Fibroblast of mammary gland (primary cell): Measurements from ENCODE around the gene ALG8.
"Not testable (repeated sequence)": the region's sequence is repeated elsewhere in the genome, so short reads cannot be mapped to it uniquely, and the experiment has no call there.

Experiments
- DNase-seq: peaks from one replicate; pipeline ENCODE4 v3.0.0-alpha.2; 2010; ENCODE audit warnings: low read depth
- H3K4me3 ChIP-seq: 2 replicates; pipeline ENCODE4 v1.5.1; 2011; ENCODE audit warnings: low read depth, mild to moderate bottlenecking, low read length, moderate library complexity; ENCODE audit not compliant: control insufficient read depth
- TF ChIP-seq, protein P1 (sequence below): conservative IDR thresholded peaks from 2 replicates; pipeline ENCODE4 v1.5.1; 2011; ENCODE audit warnings: low read depth, low read length, inconsistent platforms; ENCODE audit not compliant: control insufficient read depth, insufficient read depth

ALG8 gene

GRCh38 chr11:78061921-78062311 lies 77.5 kb downstream of the ALG8 start:
- TF ChIP-seq, protein P1, sequence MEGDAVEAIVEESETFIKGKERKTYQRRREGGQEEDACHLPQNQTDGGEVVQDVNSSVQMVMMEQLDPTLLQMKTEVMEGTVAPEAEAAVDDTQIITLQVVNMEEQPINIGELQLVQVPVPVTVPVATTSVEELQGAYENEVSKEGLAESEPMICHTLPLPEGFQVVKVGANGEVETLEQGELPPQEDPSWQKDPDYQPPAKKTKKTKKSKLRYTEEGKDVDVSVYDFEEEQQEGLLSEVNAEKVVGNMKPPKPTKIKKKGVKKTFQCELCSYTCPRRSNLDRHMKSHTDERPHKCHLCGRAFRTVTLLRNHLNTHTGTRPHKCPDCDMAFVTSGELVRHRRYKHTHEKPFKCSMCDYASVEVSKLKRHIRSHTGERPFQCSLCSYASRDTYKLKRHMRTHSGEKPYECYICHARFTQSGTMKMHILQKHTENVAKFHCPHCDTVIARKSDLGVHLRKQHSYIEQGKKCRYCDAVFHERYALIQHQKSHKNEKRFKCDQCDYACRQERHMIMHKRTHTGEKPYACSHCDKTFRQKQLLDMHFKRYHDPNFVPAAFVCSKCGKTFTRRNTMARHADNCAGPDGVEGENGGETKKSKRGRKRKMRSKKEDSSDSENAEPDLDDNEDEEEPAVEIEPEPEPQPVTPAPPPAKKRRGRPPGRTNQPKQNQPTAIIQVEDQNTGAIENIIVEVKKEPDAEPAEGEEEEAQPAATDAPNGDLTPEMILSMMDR, result no peak
- H3K4me3 ChIP-seq, result no peak overlapping the region
- DNase-seq, result no peak

DNA sequence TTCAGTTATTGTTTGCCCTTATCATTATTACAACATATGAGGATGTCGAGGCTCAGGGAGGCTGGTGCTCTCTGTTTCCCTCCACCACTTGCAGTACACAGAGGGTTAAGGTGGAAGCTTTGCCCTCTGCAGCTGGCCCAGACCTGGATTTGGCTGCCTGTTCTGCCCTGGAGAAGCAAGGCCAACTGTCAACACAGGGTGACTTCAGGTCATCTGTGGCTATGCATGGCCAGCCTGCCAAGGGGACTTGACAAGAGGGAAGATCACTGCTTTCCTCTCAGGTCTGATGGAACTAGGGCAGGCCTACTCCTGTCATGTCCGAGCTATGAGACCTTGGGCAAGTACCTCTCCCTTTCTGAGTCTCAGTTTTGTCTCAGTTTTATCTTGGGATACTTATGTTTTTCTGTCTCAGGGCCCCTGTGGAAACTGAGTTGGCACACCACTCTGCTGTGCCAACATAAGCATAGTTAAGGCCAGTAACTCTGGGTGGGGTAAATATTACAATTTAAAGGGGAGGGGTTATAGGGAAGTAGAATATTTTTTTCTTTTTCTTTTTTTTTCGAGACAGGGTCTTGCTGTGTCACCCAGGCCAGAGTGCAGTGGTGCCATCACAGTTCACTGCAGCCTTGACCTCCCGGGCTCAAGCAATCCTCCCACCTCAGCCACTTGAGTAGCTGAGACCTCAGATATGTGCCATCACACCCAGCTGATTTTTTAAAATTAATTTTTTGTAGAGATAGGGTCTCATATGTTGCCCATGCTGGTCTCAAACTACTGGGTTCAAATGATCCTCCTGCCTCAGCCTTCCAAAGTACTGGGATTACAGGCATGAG lies 78.1 kb downstream of the ALG8 start:
- H3K4me3 ChIP-seq, result no peak overlapping the region
- DNase-seq, result no peak
- TF ChIP-seq, protein P1, result no peak

DNA sequence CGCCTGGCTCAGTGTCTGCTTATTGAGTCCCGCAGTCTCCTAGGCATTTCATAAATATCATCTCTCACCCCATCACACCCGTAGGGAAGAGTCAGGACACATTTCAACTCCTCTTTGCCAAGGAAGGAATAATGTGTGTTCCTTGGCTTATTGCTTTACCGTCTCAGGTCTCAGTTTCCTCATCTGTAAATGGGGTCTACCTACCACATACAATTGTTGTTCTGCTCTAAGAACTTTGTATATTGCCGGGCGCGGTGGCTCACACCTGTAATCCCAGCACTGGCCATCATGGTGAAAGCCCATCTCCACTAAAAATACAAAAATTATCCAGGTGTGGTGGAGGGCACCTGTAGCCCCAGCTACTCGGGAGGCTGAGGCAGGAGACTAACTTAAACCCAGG lies 78.9 kb downstream of the ALG8 start:
- no peak for DNase-seq
- TF ChIP-seq, protein P1, result no peak
- no peak overlapping the region for H3K4me3 ChIP-seq

DNA sequence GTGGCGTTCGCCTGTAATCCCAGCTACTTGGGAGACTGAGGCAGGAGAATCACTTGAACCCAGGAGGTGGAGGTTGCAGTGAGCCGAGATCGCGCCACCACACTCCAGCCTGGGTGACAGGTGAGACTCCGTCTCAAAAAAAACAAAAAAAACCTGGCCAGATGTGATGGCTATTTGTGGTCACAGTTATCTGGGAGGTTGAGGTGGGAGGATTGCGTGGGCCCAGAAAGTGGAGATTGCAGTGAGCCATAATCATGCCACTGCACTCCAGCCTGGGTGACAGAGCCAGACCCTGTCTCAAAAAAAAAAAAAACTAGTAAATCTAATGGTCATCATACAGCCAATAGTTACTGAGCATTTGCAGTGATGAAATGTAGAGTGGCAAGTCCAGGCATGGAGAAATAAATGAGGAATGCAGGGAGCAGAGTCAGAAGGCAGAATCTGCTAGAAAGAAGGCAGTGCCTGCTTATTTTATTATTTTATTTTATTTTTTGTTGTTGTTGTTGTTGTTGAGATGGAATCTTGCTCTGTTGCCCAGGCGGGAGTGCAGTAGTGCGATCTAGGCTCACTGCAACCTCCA lies 79.6 kb downstream of the ALG8 start:
- H3K4me3 ChIP-seq, DNase-seq: not testable (repeated sequence)

GRCh38 chr11:78057462-78058055 lies 81.9 kb downstream of the ALG8 start:
- no peak for DNase-seq
- TF ChIP-seq, protein P1, result no peak
- no peak overlapping the region for H3K4me3 ChIP-seq

DNA sequence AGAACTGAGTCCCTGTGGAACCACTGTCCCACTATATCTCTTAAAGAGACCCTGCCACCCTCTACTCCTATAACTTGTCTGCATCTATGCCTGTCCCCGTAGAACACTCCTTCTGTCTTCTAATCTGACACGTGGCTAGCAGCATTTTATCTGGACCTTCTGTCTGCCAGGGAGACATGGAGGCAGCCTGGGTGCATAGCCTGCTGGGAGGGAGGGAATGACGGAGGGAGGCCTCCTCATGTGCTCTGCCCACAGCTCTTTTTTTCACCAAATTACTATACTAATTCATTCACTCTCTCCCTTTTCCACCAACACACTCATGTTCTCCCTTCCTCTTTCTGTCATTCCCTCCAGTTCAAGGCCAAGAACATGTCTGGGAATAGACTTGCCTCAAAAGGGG lies 83.3 kb downstream of the ALG8 start:
- TF ChIP-seq, protein P1, result no peak
- no peak overlapping the region for H3K4me3 ChIP-seq
- no peak for DNase-seq

- TF ChIP-seq, protein P1, result no peak
- DNase-seq, result no peak
- no peak overlapping the region for H3K4me3 ChIP-seq
These were observed 84.5 kb downstream of the ALG8 start for GRCh38 chr11:78054971-78055370.
